Islet of Langerhans (tissue), 1 donor: Measurements from ENCODE around the gene KRT34.
"Not testable (repeated sequence)": the region's sequence is repeated elsewhere in the genome, so short reads cannot be mapped to it uniquely, and the experiment has no call there.

ENCODE experiments used
- FAIRE-seq: peaks from one replicate; lab custom pipeline; 2011; peaks lifted over from hg19 to GRCh38; lab: Jason Lieb, UNC

KRT34 gene

DNA sequence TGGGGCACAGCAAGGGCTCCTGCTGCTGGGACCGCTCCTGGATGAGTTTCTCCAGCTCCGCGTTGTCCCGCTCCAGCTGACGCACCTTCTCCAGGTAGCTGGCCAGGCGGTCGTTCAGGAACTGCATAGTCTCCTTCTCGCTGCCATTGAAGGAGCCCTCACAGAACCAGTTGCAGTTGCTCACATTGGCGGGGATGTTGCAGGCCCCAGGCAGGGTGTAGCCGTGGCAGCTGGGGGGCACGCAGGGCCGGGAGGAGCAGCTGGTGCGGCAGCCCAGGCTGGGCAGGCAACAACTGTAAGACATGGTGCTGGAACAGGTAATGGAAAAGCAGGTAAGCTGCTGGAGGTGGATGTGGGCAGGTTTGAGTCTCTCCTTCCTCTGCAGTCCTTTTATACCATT is at the start of gene KRT34:
TSS of gene KRT34 (minus strand) at position 364 of the 400 bp plus-strand sequence. CDS start at position 304, 60 bp downstream.
- FAIRE-seq, result not testable (repeated sequence)

DNA sequence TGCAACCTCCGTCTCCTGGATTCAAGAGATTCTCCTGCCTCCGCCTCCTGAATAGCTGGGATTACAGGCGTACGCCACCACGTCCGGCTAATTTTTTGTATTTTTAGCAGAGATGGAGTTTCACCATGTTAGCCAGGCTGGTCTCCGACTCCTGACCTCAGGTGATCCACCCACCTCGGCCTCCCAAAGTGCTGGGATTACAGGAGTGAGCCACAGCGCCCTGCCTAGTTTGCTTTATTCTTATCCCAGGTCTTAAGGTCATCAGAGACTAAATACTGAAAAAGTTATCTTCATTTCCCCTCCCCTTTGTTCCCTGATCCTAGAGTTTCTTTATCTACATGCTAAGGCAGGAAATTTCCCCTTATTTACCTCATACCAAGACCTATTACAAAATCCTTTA is 48.3 kb upstream of the KRT34 start:
- FAIRE-seq, result not testable (repeated sequence)

DNA sequence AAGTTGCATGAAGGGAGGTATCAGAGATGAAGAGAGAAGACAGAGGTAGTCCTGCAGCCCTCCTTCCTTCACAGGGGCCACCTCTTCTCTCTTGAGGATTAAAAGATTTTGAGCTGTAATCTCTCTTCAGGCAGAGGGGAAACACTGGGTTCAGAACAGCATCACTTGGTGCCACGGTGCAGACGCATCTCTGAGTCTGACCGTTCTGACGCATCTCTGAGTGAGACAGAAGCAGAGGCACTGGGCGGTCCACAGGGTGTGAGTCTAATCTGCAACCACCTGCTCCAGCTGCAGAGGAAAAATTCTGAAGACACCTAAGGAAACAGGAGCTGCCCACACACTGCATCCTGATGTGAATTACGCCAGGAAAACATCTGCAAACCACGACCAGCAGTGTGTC is 47.6 kb upstream of the KRT34 start:
- no peak for FAIRE-seq

DNA sequence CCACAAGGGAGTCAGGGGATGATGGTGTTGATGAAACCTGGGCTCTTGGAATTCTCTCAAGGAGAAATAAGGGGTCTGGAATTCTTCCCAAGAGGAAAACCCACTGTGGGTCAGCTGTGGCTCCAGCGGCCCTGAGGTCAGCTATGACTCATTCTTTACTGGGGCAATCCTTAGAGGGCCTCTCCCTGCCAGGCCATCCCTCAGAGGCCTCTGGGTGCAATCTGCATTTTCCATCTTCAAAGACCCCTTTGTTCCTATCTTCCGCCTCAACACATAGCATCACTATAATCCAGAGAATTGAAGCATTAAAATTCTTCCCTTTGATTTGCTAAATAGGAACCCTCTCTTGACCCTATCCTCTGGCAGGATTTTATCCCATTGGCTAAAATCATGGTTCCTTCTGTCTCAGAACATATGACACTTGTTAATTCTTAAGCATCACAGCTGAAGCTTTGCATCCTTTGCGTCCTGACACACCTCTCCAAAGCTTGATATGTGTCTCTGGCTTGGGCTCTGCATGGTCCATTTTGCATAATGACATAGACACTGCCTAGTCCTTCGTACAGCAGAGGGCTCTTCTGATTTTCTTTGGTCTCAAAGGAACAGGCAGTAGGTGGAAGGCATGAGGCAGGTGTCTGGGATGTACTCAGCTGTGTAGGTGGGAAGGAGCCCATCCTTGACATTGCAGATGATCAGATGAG is 46.6 kb upstream of the KRT34 start:
- no peak for FAIRE-seq

DNA sequence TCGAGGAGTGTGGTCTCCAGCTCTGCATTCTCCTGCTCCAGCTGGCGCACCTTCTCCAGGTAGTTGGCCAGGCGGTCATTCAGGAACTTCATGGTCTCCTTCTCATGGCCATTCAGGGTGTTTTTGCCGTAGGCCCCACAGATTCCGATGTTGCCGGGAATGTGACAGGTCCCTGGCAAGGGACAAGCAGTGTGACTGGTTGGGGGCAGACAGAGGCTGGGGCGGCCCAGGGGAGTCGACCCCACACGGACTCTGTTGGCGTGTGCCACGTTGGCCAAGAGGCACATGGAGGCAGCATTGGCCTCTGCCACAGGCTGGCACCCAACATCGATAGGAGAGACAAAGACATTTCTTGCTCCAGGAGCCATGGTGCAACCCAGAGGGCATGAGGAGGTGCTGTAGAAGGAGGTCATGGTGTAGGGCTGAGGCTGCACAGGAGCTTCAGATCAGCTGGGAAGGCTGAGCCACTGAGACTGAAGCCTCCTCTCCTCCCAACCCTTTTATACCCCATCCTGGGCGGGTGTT is 42.1 kb upstream of the KRT34 start, which contains the start of gene KRT37:
TSS of gene KRT37 (minus strand) at position 475 of the 525 bp plus-strand sequence. CDS start at position 413, 62 bp downstream.
- FAIRE-seq, result no peak

DNA sequence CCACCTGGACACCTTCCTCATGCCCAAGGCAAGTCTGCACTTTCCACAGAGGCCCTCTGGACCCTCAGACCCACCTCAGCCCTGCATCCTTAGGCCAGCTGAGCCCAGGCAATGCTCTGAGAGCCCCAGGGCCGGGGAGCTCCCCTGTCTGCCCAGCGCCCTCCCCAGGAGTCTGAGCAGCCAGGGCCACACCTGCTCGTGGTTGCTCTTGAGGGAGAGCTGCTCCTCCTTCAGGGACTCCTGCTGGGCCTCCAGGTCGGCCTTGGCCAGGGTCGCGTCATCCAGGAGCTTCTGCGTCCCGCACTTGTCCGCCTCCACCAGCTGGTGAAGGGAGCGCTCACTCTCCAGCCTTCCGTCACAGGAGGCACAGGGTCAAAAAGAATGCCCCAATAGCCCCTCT is 40.5 kb upstream of the KRT34 start:
- FAIRE-seq, result not testable (repeated sequence)

DNA sequence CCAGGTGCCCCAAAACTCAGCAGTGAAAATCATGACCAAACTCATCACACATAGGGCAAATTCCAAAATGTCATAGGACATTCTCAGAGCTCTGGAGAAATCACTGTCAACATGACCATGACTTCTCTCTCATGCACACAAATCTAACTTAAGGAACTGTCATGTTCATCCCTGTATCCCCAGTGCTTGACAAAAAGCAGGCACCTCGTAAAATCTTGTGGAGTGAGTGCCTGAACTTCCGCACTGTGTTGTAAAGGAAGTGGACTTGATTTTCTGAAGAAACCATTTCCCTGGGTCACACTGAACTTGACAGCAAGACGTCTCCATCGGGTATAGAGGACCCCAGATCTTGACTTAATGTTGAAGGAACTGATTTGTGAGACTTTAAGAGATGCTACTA is 39.5 kb upstream of the KRT34 start:
- FAIRE-seq, result no peak

DNA sequence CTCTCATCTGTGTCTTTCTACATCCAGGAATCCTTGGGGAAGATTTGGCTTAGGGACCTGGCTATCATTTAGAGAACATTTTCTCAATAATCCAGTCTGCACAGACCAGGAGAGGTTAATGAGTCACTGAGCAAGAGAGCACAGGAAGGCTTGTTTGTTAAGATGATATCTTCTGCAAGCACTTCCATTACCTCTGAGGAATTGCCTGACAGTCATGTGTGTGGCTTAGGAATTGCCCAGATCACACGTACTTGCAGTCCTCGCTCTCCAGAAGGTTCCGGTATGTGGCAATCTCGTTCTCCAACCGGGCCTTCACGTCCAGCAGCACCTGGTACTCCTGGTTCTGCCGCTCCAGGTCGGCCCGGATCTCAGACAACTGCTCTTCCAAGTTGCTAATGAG is 39.0 kb upstream of the KRT34 start:
- FAIRE-seq, result no peak

DNA sequence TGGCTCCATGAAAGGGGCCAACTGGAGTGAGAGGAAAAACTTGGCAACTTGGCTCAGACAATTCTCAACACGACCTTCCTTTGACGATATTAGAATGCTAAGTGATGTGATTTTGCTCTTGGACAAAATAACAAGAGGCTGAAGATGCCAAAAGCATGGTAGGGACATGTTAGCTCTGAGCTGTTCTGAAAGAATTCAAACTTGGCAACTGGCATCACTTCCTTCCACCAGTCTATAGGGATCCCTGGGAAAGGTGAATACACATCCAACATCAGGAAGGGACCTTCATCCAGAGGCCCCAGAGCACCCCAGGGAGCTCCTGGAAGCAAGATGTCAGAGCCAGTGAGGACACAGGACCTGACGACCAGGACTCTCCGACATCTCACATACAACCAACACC is 38.0 kb upstream of the KRT34 start:
- FAIRE-seq, result no peak

DNA sequence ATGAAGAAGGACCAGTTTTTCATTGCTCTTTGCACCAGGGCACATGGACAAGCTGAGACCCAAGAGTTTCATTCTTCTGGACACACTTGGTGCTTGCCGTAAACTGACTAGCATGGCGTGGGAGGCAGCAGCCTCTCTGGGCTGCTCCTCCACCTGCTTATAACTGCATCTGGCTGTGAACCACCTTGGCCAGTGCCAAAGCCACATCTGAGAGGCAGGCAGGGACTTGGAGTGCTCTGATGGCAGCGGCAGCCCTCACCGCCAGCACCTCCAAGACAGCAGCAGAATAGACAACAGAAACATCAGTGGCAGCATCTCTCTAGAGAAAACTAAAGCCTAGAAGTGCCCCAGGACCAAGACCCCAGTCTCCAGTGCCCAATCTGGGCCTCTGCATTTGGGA is 37.6 kb upstream of the KRT34 start:
- FAIRE-seq, result no peak

DNA sequence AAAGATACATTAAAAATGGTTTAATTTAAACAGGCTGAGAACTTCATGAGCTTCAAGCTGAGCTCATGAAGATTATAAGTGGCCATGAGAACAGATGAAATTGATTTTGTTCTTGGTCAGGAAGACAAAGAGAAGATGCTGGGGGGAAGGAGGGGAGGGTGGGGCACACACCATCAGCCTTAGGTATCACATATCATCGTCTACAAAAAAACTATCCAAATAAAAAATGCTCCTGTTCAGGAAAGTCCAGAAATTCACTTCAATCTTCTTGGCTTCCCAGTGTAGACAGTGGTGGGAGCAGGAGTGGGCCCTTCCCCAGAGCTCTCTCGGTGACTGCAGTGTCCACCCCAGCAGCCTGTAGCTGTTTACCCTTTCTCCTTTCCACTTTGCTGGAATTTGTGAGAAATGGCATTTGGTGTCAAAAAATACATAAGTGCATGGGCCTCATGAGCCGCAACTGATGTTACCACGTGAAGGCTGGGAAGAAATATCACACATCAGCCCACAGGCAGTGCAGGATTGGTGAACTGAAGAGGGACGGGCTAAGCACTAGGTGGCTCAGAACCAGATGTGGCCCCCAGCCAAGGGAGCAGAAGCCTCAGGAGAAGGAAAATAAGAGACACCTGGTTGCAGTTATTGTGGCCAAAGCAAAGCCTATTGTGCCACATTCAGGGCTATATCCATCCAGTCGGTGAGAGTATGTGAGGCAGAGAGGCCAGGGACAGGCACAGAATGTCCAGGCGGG is 36.2 kb upstream of the KRT34 start:
- FAIRE-seq, result no peak

DNA sequence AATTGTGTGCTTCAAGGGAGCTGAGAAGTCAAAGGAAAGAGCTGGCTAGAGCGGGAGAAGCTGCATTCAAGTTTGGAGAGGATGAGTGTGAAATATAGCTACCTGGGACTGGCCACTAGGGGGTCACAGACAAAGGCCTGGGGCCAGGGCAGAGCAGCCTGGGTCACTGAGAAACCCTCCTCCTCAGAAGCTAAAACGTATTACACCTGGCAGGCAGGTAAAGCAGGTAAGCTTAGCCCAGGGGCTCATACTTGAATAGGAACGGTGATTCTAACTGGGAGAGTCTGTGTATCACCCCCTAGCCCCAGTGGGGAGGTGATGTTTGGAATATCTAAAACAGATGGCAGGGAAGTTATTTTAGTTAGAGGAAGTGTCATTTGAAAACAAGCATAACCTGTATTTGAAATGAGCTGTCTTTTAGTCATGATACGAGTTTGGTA is 35.5 kb upstream of the KRT34 start:
- no peak for FAIRE-seq

DNA sequence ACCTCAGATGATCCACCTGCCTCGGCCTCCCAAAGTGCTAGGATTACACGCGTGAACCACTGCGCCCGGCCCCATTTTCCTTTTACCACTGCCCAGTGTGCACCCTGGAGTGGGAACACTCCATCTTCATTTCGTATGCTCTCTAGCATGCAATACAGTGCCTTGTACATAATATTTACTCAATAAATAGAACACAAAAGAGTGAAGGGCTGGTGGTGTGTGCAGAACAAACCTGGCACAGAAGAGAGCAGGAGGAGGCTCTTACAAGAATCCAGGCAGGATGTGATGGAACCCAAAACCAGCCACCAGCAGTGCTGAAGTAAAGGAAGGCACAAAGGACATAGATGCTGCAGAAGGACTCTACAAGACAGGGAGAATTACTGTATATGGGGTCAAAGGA is 35.0 kb upstream of the KRT34 start:
- no peak for FAIRE-seq

DNA sequence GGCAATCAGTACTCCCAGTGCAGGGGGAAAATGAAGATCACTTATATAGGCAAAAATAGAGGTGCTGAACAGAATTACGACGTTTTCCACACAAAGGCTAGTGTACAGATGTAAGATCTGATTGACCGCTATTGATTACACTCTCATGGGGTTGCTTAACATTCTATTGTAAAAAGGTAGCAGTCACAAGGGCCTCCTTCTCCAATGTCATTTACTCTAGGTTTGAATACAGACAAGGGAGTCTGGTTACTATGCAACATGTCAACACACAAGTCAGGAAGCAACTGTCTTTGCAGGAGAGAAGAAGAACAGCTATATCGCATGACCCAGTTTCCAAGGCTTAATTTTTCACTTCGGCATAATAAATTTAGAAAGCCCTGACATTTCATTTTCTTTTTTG is 34.4 kb upstream of the KRT34 start:
- no peak for FAIRE-seq

DNA sequence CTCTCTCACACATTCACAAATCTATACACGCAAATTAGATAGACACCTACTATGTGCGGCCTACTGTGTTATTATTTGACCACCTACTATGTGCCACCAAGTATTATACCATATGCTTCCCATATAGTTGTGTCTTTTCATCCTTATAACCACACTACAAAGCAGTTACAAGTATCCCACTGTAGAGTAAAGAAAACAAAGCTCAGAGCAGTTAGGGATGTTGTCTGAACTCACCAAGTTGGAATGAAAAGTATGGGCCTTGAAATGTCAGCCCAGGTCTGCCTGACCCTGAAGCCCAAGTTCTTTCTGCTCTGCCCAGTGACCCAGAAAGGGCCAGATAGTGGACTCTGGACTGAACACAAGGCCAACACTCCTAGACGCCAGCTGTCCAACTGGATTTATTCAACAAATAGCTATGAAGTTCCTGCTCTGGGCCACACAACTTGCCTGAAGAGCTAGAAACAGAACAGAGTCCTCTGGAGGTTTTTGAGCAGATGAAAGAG is 33.8 kb upstream of the KRT34 start:
- no peak for FAIRE-seq

DNA sequence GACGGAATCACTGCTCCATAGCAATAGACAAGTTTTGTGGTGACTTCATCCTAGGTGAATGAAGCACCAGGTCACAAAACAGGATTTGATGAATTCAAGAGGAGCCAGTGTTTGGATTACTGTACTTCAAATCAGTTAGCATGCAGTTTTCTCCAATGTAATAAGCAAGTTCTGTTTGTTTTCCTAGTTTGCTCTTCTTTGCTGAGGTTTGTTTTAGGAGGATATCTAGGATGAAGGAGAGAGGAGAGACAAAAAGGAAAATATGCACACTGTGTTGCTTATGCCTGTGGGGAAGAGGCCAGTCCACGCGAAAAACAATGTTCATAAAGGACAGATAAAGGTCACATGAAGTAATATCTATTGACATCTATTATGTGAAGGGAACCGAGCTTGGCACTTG is 33.3 kb upstream of the KRT34 start:
- no peak for FAIRE-seq

DNA sequence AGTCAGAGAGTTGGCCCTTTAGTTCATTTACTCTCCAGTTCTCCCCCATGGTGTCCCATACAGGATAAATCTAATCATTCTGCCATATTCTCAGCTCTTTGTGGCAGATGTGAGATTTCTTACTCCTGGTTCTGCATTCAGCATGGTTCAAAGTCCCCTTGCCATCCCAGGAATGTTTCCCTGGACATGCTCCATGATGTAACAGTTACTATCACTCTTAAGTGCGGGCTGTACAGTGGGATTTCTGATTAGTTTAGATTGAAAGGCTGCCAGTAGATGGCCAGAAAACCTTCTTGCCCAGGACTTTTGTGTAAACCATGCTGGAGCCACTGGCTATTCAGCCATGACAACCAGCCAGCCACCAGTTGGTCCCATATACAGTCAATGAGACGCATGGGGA is 31.9 kb upstream of the KRT34 start:
- no peak for FAIRE-seq

DNA sequence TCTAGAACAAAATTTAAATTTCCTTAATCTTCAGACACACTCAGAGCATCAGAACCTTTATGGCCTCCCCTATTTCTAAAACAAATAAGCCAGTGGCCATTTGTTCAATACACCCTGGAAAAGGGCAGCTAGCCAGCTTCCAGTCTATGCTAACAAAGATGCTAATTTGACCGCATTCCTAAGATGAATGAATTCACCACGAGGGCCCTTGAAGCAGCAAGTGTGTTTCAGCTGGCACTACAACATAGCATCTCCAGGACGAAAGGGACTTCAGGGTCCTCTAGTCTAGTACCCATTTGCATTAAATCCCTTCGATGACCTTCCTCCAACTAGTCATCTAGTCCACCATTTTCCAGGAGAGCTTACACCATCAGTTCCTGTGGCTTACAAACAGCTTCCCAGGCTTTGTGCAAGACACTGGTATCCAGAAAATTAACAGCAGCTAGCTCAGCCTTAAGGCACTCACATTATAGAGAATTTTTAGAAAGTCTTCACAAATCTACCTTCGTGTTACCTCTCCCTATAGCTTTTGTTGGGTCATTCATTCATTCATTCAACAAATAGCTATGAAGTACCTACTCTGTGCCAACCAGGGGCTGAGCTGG is 31.3 kb upstream of the KRT34 start:
- no peak for FAIRE-seq

DNA sequence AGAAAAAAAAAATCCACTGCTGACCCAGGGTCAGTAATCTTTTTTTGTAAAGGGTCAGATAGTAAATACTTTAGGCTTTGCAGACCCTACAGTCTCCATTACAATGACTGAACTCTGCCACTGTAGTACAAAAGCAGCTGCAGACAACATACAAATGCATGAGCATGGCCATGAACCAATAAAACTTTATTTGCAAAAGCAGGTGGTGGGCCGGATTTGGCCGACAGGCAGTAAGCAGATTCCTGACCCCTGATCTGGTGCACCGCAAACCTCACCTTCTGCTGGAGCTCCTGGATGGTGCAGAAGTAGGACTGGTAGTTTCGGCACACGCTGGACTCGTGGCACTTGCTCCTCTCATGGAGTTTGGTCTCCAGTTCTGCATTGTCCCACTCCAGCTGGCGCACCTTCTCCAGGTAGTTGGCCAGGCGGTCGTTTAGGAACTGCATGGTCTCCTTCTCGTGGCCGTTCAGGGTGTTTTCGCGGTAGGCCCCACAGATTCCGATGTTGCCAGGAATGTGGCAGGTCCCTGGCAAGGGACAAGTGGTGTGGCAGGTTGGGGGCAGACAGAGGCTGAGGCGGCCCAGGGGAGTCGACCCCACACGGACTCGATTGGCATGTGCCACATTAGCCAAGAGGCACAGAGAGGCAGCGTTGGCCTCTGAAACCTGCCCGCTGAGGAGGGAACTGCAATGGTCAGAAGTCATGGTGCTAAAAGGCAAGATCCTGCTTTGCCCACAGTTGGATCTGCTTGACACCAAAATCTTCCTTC is 29.1 kb upstream of the KRT34 start:
- FAIRE-seq, result no peak

DNA sequence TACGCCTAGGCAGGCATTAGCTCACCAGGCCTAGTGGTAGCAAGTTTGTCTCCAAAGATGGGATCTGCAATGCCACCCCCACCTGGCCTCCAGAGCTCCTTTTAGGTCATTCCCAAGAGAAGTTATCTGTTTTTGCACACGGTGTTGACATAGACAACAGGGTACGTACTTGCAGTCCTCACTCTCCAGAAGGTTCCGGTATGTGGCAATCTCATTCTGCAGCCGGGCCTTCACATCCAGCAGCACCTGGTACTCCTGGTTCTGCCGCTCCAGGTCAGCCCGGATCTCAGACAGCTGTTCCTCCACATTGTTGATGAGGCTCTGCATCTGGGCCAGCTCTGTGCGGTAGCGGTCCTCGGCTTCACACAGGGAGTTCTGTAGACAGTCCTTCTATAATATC is 25.1 kb upstream of the KRT34 start:
- FAIRE-seq, result no peak

DNA sequence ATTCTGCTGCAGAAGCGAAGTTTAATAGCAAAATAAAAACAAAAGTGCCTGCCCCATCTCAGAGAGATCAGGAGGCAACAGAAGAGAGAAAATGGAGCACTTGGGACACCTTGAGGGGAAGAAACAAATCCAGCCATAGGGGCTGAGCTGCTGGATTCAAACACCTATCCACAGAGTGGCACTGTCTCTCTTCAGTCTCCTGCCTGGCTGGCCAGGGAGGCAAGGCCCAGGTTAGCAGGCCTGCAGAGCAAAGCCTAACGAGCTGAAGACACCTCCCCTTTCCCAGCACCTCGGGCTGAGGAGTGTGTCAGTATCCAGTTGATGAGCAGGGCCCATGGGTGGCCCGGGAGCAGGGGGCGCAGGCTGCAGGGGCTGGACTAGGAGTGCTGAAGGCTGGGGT is 24.1 kb upstream of the KRT34 start:
- no peak for FAIRE-seq

DNA sequence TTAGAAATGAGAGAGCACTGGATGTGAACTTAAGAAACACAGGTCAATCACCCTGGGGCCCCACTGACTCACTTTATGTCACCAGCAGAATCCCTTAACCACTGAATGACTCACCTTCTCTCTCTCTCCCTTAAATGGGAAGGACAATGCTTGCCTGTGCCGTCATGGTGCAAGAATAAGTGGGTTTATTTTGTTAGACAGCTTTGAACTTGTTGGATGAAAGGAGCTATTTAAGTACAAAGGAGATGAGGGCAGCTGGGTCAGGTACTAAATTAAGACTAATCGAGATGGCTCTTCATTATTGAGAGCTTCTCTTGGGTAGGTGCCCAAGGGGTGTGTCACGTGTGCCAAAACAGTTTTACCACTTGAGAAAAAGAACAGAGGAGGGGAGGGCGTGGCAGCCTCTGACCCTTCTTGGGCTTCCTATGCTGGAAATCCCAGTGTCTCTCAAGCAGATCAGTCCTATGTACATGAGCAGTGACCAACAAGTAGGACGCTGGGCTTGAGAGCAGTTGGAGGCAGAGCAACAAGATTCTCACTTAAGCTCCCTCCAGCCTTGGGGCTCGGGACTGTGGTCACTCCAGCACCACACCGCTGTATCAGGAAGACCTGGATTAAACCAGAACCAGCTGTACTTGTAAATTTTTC is 22.0 kb upstream of the KRT34 start:
- no peak for FAIRE-seq
